Activated CD4-positive, alpha-beta T cell treated with anti-CD3 and anti-CD28 coated beads, Interleukin-2, amount 50 U/mL, for 1 hour (primary cell): Measurements from ENCODE around the gene EVI2A.
"Not testable (repeated sequence)": the region's sequence is repeated elsewhere in the genome, so short reads cannot be mapped to it uniquely, and the experiment has no call there.

Experiments
- DNase-seq: peaks from one replicate; pipeline ENCODE4 v3.0.0-alpha.2; 2020

Gene EVI2A, protein sequence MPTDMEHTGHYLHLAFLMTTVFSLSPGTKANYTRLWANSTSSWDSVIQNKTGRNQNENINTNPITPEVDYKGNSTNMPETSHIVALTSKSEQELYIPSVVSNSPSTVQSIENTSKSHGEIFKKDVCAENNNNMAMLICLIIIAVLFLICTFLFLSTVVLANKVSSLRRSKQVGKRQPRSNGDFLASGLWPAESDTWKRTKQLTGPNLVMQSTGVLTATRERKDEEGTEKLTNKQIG

DNA sequence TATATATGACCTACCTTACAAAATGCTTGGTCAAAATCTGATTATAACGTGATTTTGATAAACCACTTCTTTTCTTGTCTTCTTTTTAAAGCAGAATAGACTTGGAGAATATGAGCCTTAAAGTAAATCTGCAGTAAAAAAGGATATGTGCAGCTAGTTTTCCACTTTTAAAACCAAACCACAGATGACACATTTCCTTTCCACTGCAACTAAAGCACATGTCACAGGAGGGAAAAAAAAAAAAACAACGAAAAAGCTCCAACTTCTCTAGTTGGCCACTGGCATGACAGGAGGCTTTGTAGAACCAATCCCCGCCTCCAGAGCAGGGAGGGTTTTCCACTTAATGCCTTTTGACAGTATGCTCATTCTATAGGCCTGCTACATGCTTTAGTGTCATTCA is at the start of gene EVI2A:
Gene EVI2A (minus strand): TSS at position 142 of the 400 bp plus-strand sequence. CDS start 2,609 bp downstream, outside the sequence.
- DNase-seq, result peak; percentile 69

DNA sequence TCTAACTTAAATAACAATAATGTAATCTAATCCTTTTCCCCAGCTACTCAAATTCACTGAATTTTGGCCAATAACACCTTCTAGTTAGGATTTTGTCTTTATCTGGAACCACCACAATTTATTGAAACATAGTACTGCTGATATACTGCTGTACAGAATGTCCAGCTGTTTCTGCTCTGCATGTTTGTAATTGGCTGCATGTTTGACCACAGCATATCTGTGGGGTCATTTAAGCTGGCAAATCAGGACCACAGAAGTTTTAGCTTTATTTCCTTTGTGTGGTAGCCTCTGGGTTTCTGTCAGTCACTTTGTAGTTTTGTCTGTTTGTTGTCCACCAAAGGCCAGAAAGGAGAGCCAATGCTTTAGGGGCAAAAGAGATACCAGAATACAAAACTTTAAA is 47.8 kb upstream of the EVI2A start:
- no peak for DNase-seq

DNA sequence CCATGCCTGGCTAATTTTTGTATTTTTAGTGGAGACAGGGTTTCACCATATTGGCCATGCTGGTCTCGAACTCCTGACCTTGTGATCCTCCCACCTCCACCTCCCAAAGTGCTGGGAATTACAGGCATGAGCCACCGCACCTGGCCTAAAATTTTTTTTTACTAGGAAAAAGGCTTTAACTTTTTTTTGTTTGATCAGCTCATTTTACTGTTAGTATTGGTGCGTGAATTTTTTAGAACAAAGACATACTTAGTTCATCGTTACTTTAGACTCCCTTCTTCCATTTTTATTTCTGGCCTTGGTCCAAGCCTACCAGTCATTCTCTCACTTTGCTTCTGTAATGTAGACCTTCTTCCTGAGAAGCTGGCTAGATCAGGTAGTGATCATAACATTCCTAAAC is 44.7 kb upstream of the EVI2A start:
- DNase-seq, result no peak

DNA sequence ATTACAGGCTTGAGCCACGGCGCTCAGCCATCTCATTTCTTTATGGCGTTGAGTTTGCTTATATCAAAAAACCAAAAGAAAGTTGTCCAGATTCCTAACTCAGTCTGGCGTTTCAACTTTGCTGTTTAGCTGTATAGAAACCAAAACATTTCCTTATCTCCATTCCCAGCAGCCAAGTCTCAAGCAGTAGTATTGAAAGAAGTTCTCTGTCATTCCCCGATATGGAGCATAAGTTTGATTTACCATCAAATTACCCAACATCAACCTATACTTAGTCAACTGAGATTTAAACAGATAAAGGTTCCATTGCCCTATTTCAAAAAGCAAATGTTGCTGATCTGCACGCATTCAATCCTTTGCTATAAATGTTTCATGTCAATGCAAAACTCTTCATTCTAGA is 42.6 kb upstream of the EVI2A start:
- no peak for DNase-seq

DNA sequence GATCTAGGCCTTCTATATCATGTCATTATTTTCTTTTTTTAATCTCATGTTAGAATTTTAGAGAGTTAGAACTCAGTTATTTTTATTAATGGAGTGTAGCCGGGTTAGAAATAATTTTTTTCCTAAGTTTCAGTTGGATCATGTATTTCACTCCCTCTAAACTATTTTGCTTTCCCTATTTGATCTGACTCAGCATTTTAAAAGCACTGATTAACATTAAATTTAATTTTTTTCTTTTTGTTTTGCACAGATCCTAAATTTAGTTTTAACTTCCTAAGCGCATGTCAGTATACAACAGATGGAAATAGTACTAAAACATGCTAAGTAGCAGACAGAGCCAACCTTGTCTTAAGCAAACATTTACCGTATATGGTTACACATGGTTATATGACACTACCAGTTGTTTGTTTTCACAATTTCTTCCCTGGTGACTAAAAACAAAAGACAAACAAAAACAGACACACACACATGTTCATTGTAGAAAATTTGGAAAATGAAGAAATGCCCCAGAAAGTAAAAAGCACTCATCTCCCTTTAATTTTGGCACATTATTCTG is 36.5 kb upstream of the EVI2A start:
- no peak for DNase-seq

DNA sequence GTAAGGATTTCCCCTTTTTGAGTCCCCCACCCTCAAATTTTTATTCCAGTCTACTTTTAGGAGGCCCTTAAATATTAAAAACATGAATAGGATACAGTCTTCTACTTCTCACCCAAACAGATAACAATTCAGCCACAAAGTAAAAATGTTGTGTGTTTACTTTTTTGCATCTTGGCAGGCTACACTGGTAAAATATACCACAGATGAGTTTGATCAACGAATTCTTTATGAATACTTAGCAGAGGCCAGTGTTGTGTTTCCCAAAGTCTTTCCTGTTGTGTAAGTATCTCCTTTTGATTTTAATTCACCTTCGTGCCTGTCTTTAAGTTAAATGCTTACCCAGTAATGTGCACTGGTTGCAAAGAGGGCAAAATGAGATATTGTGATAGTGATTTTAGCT is 35.7 kb upstream of the EVI2A start:
- DNase-seq, result no peak

DNA sequence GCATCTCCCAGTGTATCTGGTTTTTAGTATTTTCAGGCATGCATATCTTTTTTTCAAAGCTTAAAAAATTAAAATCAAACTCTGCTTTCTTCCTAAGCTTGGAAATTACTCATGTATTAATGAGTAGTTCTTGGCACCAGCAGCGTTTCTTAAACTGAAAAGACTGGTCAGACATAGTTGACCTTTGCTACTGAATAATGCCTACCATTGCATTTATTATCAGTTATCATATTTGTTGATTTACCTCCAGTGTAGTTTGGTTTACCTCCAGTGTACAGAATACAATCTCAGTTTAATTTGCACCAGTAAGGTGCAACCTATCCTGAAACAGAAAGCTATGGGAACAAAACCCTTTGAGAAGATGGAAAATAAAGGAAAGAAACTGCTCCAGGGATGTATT is 34.5 kb upstream of the EVI2A start:
- DNase-seq, result no peak

DNA sequence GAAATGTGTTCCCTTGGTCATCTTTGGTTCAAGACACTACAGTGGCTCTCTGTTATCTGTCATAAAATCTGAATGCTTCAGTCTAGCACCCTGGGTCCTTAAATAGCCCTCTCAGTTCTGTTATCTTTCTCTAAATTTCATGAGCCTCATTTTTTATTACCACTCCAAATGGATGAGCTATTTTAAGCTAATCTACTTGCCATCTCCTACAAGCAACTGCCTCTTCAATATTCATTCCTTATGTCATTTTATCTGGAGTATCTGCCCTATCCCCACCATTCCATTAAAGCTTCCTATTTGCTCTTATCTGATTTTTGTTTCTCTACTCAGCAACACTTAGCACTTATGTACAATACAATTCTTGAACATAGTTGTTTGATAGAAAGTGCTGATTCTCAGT is 28.0 kb upstream of the EVI2A start:
- DNase-seq, result no peak

DNA sequence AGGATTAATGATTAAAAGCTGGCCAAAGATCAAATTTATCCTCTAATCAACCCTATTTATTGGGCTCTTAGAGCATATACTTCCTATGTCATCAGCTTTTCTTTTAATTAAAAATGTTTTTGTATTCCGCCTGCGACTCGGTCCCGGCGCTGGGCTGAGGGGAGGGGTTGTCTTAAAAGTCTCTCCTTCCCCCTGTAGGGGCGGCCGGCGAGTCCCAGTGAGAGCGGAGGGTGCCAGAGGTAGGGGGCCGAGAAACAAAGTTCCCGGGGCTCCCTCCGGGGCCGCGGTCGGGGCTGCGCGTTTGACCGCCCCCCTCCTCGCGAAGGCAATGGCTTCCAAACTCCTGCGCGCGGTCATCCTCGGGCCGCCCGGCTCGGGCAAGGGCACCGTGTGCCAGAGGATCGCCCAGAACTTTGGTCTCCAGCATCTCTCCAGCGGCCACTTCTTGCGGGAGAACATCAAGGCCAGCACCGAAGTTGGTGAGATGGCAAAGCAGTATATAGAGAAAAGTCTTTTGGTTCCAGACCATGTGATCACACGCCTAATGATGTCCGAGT is 23.8 kb upstream of the EVI2A start:
- DNase-seq, result not testable (repeated sequence)

DNA sequence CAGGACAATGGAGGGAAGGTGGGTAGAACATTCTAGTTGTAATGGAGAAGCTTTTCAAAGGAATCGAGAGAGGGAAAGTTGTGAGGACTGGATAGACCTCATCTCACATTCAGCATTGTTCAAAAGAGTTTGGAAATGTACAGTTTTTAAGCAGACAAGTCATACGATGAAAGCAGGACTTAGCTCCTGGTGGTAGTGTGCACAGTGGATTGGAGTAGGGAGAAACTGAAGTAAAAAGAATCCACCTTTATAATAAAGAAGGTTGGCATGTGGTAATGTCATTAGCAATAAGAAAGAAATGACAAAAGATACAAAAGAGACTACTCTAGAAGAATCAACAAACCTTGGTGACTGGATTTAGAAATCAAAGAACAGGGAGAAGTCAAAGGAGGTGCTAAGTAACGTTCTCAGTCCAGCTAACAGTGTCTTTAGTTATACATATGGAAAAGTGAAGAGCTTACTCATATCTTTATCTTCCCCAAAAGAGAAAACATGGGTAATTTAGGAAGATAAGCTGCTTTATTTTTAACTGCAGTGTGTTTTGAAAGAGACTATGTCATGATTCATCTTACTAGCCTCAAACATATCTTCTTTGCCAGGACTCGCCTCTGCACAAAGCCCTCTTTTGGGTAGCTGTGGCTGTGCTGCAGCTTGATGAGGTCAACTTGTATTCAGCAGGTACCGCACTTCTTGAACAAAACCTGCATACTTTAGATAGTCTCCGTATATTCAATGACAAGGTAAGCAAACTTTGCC is 18.7 kb upstream of the EVI2A start:
- no peak for DNase-seq

DNA sequence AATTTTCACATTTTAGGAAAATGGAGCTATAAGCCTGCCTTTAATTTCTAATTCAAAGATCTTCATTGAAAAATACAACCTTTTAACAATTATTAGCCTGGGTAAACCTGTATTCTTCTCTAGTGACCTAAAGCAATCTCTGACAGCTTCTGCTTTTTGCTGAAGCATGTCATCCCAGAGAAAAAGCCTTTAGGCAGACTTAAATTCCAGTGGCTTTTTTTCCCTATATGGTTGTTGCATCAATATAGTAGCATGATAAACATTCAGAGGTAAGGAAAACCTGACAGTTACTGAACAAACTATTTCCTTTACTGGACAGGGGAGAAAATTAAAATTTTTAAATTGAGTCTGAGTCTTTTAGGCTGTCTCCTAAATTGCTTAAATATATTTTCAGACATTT is 7.8 kb upstream of the EVI2A start:
- no peak for DNase-seq

DNA sequence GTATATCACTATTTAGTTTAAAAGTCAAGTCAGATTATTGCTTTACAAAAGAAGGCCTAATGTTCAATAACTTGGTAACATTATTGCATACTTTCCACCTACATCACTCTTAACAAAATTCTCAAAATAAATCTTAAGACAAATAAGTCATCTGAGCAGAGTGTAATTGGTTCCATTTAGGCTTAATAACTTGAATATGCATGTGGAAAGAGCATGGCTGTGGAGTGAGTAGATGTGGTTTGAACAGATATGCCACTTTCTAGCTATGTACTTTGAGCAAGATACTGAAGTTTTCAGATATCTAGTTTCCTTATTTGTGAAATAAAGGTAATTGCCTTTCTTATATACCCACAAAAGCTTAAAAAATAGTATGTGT is 6.7 kb upstream of the EVI2A start:
- no peak for DNase-seq

DNA sequence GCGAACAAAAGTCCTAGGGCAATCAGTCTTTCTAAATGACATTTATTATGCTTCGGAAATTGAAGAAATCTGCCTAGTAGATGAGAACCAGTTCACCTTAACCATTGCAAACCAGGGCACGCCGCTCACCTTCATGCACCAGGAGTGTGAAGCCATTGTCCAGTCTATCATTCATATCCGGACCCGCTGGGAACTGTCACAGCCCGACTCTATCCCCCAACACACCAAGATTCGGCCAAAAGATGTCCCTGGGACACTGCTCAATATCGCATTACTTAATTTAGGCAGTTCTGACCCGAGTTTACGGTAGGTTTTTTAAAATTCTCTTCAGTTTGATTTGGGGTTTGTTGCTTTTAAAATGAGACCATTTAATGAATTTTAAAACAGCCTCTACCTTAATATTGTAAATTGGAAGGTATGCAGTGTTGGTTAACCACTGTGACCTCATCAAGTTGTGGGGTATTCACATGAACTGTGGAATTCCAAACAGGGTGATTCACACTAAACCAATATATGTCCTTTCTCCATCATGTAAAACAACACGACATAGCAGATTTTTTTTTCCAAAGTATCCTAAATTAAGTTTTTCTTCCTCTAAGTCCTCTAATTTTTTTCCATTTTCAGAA is 6.2 kb upstream of the EVI2A start:
- no peak for DNase-seq

DNA sequence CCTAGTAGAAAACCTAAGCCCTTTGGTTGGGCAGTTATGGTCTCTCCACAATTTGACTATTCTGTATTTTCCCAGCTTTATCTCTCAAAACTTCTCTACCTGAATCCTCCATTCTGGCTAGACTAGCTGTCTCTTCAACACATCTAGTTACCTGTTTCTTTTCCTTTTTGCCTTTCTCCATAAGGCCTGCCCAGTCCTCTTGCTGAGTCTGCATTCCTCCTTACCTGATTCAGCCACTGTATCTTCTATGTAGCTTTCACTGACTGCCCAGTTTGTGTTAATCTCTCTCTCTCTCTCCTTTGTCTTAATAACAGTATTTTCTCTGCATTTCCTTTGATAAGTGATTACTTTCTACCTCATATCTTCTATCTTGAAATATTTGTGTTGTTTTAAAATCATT is 2.1 kb upstream of the EVI2A start:
- DNase-seq, result no peak

DNA sequence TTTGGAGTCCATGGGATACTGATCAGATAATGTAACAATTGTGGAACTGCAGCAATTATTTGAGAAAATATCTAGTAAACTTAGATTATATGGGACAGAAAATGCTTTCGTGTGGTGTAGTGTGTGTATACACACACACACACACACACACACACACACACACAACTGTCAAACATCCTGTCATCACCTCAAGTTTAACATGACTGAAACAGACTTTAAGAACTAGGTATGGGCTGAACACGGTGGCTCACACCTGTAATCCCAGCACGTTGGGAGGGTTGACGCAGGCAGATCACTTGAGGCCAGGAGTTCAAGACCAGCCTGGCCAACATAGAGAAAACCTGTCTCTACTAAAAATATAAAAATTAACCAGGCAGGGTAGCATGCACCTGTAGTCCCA is 544 bp upstream of the EVI2A start:
- no peak for DNase-seq

DNA sequence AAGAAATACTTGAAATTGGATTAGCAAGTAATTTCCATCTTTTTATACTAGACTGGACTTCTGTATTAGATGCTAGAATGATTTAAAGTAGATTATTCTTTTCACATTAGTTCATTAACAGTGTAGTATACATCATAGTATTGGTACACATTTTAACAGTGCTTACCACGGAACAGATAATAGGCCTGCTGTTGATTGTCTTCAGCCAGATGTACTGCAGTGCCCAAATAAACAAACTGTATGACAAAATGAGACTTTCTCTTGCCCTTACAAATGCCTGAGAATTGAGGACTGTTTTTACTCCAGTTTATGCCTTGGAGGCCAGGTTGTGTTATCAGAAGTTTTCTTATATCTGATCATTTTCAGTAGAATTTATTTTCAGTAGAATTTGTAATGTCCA is 631 bp downstream of the EVI2A start:
- DNase-seq, result no peak

DNA sequence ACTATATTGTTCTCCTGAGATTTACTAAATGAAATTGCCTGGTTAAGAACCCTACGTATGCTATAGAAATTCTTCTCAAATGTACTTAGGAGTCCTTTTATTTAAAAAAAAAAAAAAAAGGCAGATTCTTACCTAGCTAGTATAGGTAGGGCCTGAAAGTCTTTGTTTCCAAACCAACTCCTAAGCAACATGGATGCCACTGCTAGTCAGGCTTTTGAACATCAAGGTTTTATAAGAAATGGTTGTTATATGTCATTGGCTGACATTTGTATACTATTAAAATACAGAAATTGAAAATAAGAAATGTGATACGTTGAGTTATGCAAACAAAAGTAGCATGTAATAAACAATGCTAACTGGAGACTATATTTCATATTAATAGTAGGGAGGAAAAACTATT is 1.2 kb downstream of the EVI2A start:
- DNase-seq, result no peak

DNA sequence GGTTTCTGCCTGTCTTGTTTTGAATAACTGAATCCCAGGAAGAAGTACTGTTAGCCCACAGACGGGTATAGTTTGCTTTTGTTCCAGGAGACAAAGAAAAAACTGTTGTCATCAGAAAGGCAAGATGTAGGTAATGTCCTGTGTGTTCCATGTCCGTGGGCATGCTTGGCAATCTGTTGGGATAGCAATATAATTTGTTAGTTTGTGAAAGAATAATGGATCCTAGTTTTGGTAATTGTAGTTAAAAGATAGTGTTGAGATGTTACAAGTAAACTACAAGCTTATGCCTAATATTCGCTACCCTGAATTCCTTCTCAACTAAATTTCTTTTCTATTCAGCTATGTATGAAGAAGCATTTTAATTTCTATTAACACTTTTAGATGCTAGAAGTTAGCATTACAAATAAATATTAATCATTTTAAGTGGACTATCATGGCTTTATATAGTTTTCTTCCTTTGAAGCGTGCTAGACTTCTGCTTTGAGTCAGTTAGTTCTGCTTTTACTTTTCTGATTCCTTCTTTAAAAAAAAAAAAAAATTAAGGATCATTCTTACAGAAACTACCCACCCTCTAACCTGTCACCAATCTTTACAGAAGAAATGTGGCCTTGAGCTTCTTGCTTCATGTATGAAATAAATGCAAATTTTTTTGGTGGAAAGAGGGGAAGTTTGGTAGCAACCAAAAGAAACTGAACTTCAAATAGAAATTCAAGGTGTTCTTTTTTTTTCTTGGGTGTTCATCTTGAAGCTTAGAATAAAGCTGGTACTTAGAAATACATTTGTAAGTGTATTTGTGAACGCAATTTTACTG is 2.4 kb downstream of the EVI2A start:
- DNase-seq, result no peak

DNA sequence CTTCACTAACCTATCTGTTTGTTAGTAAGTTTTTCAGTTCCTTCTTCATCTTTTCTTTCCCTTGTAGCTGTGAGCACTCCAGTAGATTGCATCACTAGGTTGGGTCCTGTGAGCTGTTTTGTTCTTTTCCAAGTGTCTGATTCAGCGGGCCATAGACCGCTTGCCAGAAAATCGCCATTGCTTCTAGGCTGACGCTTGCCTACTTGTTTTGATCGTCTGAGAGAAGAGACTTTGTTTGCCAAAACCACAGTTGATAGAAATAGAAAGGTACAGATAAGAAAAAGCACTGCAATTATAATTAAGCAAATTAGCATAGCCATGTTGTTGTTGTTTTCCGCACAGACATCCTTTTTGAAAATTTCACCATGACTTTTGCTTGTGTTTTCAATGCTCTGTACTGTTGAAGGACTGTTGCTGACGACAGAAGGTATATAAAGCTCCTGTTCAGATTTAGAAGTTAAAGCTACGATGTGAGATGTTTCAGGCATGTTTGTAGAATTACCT is 3.1 kb downstream of the EVI2A start:
- DNase-seq, result peak; percentile 66

DNA sequence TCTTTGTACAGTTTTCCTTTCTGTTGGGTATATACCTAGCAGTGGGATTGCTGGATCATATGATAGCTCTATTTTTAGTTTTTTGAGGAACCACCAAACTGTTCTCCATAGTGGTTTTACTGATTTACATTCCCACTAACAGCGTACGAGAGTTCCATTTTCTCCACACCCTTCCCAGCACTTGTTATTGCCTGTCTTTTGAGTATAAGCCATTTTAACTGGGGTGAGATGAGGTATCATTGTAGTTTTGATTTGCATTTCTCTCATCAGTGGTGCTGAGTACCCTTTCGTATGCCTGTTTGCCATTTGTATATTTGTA is 6.7 kb downstream of the EVI2A start:
- no peak for DNase-seq

DNA sequence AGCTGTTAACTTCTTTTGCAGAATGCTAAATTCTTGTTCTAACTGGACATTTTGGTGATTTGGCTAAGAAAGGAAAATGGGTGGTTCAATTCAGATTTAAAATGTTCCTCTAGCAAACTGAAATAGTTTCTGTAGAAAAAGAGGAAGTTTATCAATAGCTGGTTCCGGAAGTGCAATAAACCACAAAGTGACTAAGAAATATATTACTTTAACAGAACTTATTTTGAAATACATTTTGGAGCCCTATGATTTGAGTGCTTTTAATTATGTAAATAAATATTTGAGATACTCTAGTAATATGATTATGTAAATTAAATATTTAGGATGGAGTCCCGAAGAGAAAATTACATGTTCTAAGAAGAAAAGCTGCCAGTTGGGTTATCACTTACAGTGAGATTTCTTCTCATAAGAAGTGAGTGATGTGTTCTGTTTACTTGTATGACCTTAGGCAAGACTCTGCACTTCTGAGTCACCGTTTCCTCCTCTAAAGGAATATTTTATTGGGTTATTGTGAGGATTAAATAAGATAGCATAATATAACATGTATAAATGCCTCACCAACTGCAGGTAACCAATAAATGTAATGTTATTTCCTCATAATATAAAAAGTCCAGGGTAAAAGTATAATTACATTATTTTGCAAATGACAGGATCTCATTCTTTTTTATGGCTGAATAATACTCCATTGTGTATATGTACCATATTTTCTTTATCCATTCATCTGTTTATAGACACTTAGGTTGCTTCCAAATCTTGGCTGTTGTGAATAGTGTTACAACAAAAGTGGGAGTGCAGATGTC is 7.2 kb downstream of the EVI2A start, which contains the start of gene EVI2B:
Gene EVI2B (minus strand): TSS at position 73 of the 800 bp plus-strand sequence. CDS start 8,445 bp downstream, outside the sequence.
- no peak for DNase-seq

DNA sequence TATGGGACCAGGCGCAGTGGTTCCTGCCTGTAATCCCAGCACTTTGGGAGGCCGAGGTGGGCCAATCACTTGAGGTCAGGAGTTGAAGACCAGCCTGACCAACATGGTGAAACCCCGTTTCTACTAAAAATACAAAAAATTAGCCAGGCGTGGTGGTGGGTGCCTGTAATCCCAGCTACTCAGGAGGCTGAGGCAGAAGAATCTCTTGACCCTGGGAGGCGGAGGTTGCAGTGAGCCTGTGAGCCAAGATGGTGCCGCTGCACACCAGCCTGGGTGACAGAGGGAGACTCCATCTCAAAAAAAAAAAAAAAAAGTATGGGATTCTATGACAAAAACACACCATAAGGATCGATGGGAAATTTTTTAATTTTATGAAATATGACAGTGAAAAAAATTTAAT is 9.2 kb downstream of the EVI2A start:
- peak; percentile 47 for DNase-seq
